ENCODE measurements around the gene SKIC2.
"Not testable (repeated sequence)": the region's sequence is repeated elsewhere in the genome, so short reads cannot be mapped to it uniquely, and the experiment has no call there.

SKIC2 gene

DNA sequence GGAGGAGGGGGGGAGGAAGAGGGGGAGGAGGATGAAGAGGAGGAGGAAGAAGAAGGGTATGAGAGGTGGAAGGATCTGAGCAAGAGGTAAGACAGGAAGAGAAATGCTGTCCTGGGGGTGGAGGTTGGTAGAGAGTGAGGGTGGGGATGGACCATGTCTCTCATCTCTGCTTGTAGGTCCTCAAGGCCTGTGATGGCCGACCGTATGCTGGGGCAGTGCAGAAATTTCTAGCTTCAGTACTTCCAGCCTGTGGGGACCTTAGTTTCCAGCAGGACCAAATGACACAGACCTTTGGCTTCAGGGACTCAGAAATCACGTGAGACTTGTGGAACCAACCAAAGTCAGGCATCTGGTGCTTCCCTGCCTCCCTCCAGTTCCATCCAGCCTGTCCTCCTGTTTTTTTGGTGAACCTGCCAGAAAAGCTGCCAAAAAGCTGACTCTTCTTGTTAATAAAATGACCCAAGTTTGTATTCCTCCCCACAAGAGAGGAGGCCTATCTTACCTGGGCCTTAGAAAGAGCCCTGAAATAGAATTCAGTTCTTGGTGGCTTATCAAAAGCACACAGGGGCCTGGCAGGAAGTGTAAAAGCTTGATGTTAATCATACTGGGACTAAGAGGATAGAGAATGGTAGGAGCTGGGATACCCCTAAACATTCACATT, 20.4 kb downstream of the SKIC2 start:
- Histone ChIP-seq H2AFZ (ENCODE audit: low read depth, low read length) (no peak overlapping the region), H3K27me3 (ENCODE audit: low read depth, low read length) (no peaks in the 10 kb centered on the region), H3K4me3 (ENCODE audit: low read length) (no peak overlapping the region), H4K20me1 (ENCODE audit: insufficient read depth, low read length) (no peaks in the 10 kb centered on the region), H3K79me2 (ENCODE audit: low read length) (no peaks in the 10 kb centered on the region), H3K27ac (ENCODE audit: low read length) (no peak overlapping the region), H3K36me3 (replicated peaks; ENCODE audit: low read depth, low read length) (no peaks in the 10 kb centered on the region), H3K4me1 (ENCODE audit: low read length) (no peaks in the 10 kb centered on the region), H3K9ac (ENCODE audit: low read length) (no peak overlapping the region), H3K9me3 (ENCODE audit: insufficient read depth, low read length) (no peaks in the 10 kb centered on the region), H3K4me2 (ENCODE audit: low read length) (no peak overlapping the region)
- TF ChIP-seq, protein P1, sequence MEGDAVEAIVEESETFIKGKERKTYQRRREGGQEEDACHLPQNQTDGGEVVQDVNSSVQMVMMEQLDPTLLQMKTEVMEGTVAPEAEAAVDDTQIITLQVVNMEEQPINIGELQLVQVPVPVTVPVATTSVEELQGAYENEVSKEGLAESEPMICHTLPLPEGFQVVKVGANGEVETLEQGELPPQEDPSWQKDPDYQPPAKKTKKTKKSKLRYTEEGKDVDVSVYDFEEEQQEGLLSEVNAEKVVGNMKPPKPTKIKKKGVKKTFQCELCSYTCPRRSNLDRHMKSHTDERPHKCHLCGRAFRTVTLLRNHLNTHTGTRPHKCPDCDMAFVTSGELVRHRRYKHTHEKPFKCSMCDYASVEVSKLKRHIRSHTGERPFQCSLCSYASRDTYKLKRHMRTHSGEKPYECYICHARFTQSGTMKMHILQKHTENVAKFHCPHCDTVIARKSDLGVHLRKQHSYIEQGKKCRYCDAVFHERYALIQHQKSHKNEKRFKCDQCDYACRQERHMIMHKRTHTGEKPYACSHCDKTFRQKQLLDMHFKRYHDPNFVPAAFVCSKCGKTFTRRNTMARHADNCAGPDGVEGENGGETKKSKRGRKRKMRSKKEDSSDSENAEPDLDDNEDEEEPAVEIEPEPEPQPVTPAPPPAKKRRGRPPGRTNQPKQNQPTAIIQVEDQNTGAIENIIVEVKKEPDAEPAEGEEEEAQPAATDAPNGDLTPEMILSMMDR (IDR thresholded peaks at IDR 0.05; ENCODE audit: low read depth, low read length) = no peak
- TF ChIP-seq EZH2phosphoT487 (IDR thresholded peaks at IDR 0.05; ENCODE audit: low read depth) = no peak

DNA sequence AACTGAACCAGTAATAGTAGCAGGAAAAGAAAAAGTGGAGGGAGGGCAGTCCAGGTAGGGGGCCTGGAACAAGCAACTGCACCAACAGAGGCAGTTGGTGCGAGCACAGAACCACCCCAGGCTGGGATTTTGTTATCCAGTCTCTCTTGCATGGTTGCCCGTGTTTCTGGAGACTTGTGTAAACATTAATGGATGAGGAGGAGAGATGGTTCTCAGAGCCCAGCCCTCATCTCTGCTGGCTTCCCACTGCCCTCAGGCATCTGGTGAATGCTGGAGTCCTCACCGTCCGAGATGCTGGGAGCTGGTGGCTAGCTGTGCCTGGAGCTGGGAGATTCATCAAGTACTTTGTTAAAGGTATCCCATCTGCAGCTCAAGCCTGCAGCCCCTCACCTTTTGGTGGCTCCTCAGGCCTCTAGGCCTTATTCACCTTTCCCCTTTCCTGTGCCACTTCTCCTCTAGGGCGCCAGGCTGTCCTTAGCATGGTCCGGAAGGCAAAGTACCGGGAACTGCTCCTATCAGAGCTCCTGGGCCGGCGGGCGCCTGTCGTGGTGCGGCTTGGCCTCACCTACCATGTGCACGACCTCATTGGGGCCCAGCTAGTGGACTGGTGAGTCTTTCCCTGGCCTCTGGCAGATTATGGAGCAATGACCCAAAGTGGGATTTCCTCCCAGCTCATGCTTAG, 21.4 kb downstream of the SKIC2 start:
- H2AFZ ChIP-seq (ENCODE audit: low read depth, low read length); H3K27ac ChIP-seq (ENCODE audit: low read length); H3K27me3 ChIP-seq (ENCODE audit: low read depth, low read length); H3K4me2 ChIP-seq (ENCODE audit: low read length); H3K36me3 ChIP-seq (replicated peaks; ENCODE audit: low read depth, low read length); H3K4me1 ChIP-seq (ENCODE audit: low read length); H3K9ac ChIP-seq (ENCODE audit: low read length); H3K9me3 ChIP-seq (ENCODE audit: insufficient read depth, low read length); H3K4me3 ChIP-seq (ENCODE audit: low read length); H4K20me1 ChIP-seq (ENCODE audit: insufficient read depth, low read length); H3K79me2 ChIP-seq (ENCODE audit: low read length): not testable (repeated sequence)

DNA sequence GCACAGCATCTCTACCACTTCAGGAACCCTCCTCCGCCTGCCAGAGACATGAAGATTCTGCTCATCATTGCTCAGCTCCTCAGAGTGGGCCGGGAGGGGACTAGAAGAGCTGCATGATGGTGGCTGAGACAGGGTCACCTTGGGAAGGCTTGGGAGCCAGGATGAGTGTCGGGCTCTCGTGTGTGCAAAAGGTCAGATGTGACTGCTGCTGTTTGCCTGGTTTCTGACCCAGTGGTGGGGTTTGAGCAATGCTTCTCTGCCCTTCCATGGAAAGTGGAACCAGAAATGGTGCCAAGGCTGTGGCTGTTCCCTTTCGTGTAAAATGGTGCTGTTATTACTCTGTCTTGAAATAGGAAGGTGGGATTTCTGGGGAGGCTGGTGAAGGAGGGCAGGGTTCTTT, 22.0 kb downstream of the SKIC2 start:
- not testable (repeated sequence) for H3K27ac ChIP-seq (ENCODE audit: low read length); H3K4me1 ChIP-seq (ENCODE audit: low read length); H3K4me2 ChIP-seq (ENCODE audit: low read length); H3K27me3 ChIP-seq (ENCODE audit: low read depth, low read length); H4K20me1 ChIP-seq (ENCODE audit: insufficient read depth, low read length); H2AFZ ChIP-seq (ENCODE audit: low read depth, low read length); H3K4me3 ChIP-seq (ENCODE audit: low read length); H3K79me2 ChIP-seq (ENCODE audit: low read length); H3K9me3 ChIP-seq (ENCODE audit: insufficient read depth, low read length); H3K36me3 ChIP-seq (replicated peaks; ENCODE audit: low read depth, low read length); H3K9ac ChIP-seq (ENCODE audit: low read length)

DNA sequence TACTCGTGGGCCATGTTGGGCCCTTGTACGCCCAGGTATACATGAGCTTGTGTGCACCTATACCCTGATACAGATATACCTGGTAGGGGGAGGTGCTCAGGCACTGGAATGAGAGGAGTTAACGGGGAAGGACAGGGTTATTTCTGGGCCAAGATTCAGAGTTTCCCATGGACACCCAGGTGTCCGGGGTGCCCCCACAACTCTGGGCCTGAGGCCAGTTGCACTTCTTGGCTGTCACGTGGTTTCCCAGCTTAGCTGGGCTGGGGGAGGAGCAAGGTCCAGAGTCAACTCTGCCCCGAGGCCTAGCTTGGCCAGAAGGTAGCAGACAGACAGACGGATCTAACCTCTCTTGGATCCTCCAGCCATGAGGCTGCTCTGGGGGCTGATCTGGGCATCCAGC, 22.8 kb downstream of the SKIC2 start, which contains the start of gene C4A:
TSS of gene C4A (plus strand) at position 314 of the 400 bp plus-strand sequence. CDS start at position 365, 51 bp downstream.
- not testable (repeated sequence) for H3K36me3 ChIP-seq (replicated peaks; ENCODE audit: low read depth, low read length); H3K27ac ChIP-seq (ENCODE audit: low read length); H4K20me1 ChIP-seq (ENCODE audit: insufficient read depth, low read length); H3K4me1 ChIP-seq (ENCODE audit: low read length); H3K9me3 ChIP-seq (ENCODE audit: insufficient read depth, low read length); H3K4me3 ChIP-seq (ENCODE audit: low read length); H2AFZ ChIP-seq (ENCODE audit: low read depth, low read length); H3K27me3 ChIP-seq (ENCODE audit: low read depth, low read length); H3K4me2 ChIP-seq (ENCODE audit: low read length); H3K79me2 ChIP-seq (ENCODE audit: low read length); H3K9ac ChIP-seq (ENCODE audit: low read length)

DNA sequence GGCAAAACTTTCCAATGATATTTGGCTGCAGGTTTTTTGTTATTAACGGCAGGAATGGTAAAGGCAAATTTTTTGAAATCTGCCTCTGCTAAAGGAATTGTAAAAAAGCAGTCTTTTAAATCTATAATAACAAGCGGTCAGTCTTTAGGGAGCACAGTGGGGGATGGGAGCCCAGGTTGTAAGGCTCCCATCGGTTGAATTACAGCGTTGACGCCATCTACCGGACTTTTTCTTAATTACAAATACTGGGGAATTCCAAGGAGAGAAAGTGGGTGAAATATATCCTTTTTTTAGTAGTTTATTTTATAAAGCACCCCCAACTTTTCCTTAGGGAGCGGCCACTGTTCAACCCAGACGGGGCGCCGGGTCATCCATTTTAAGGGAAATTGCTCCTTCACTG, 30.4 kb downstream of the SKIC2 start:
- not testable (repeated sequence) for H3K4me2 ChIP-seq (ENCODE audit: low read length); H3K9ac ChIP-seq (ENCODE audit: low read length); H3K4me3 ChIP-seq (ENCODE audit: low read length); H3K36me3 ChIP-seq (replicated peaks; ENCODE audit: low read depth, low read length); H3K27ac ChIP-seq (ENCODE audit: low read length); H3K4me1 ChIP-seq (ENCODE audit: low read length); H3K27me3 ChIP-seq (ENCODE audit: low read depth, low read length); H2AFZ ChIP-seq (ENCODE audit: low read depth, low read length); H3K79me2 ChIP-seq (ENCODE audit: low read length); H3K9me3 ChIP-seq (ENCODE audit: insufficient read depth, low read length); H4K20me1 ChIP-seq (ENCODE audit: insufficient read depth, low read length)

DNA sequence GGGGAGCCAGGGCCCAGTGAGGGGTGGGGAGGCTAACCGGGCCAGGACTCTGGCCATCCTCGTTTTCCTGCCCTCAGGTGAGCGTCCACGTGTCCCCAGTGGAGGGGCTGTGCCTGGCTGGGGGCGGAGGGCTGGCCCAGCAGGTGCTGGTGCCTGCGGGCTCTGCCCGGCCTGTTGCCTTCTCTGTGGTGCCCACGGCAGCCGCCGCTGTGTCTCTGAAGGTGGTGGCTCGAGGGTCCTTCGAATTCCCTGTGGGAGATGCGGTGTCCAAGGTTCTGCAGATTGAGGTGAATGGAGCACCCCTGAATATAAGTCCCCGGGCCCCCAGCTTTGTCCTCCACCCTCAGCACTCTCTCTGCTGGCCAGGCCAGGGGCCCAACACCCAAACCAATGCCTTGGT, 35.4 kb downstream of the SKIC2 start:
- not testable (repeated sequence) for H3K36me3 ChIP-seq (replicated peaks; ENCODE audit: low read depth, low read length); H2AFZ ChIP-seq (ENCODE audit: low read depth, low read length); H3K4me1 ChIP-seq (ENCODE audit: low read length); H3K4me3 ChIP-seq (ENCODE audit: low read length); H3K27ac ChIP-seq (ENCODE audit: low read length); H3K27me3 ChIP-seq (ENCODE audit: low read depth, low read length); H3K4me2 ChIP-seq (ENCODE audit: low read length); H3K9me3 ChIP-seq (ENCODE audit: insufficient read depth, low read length); H3K9ac ChIP-seq (ENCODE audit: low read length); H4K20me1 ChIP-seq (ENCODE audit: insufficient read depth, low read length); H3K79me2 ChIP-seq (ENCODE audit: low read length)

DNA sequence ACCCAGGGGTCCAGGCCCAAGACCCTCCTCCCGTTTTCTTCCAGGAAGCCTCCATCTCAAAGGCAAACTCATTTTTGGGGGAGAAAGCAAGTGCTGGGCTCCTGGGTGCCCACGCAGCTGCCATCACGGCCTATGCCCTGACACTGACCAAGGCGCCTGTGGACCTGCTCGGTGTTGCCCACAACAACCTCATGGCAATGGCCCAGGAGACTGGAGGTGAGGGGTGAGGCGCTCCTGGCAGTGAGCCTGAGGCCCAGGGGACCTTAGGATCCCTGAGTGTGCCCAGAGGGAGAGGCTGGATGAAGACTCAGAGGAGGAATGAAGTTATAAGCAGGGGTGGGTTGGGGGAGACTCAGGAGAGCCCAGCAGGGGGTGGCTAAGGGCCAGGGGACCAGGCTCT, 37.4 kb downstream of the SKIC2 start:
- not testable (repeated sequence) for H3K4me1 ChIP-seq (ENCODE audit: low read length); H3K4me3 ChIP-seq (ENCODE audit: low read length); H3K79me2 ChIP-seq (ENCODE audit: low read length); H2AFZ ChIP-seq (ENCODE audit: low read depth, low read length); H3K36me3 ChIP-seq (replicated peaks; ENCODE audit: low read depth, low read length); H3K27ac ChIP-seq (ENCODE audit: low read length); H3K4me2 ChIP-seq (ENCODE audit: low read length); H3K9ac ChIP-seq (ENCODE audit: low read length); H3K9me3 ChIP-seq (ENCODE audit: insufficient read depth, low read length); H4K20me1 ChIP-seq (ENCODE audit: insufficient read depth, low read length); H3K27me3 ChIP-seq (ENCODE audit: low read depth, low read length)

DNA sequence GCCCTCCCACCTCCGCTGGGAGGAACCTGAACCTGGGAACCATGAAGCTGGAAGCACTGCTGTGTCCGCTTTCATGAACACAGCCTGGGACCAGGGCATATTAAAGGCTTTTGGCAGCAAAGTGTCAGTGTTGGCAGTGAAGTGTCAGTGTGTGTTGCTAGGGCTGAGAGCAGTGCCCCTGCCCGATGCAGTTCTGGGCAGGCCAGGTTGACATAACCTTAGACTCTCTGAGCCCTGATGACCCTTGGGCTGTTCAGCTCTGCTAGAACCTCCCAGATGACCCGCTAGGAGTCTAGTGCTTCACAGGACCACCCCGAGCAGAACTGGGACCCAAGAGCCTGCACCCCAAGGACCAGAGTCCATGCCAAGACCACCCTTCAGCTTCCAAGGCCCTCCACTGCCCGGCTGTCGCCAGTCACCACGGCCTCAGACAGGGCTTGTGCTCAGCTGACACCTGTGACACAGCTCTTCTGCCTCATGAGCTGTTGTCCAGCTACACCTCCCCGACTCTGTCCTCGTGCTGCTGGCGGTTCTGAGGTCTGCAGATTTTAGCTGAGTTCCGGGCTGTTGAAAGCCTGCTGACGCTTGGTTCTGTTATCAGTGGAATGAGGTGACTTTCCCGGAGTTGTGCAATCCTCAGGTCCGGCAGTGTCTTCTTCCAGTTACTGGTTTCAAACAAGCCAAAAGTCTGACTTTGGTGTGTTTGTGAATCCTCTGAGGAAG, 43.7 kb downstream of the SKIC2 start:
- H3K27me3 ChIP-seq (ENCODE audit: low read depth, low read length); H3K36me3 ChIP-seq (replicated peaks; ENCODE audit: low read depth, low read length); H3K27ac ChIP-seq (ENCODE audit: low read length); H3K4me2 ChIP-seq (ENCODE audit: low read length); H2AFZ ChIP-seq (ENCODE audit: low read depth, low read length); H4K20me1 ChIP-seq (ENCODE audit: insufficient read depth, low read length); H3K4me1 ChIP-seq (ENCODE audit: low read length); H3K9me3 ChIP-seq (ENCODE audit: insufficient read depth, low read length); H3K79me2 ChIP-seq (ENCODE audit: low read length); H3K9ac ChIP-seq (ENCODE audit: low read length); H3K4me3 ChIP-seq (ENCODE audit: low read length): not testable (repeated sequence)

Measured in OCI-LY3 (cell line).